HUES6 (cell line): ENCODE data around the gene MYOD1.

ENCODE experiments used
- H3K27ac ChIP-seq: 2 replicates; pipeline ENCODE4 v1.7.0; 2013; ENCODE audit warnings: low read depth, mild to moderate bottlenecking, low read length, inconsistent platforms
- H3K27me3 ChIP-seq: 2 replicates; pipeline ENCODE4 v1.6.1; 2013; ENCODE audit warnings: low read length; ENCODE audit not compliant: control insufficient read depth, insufficient read depth
- H3K36me3 ChIP-seq: 2 replicates; pipeline ENCODE4 v1.6.1; 2013; ENCODE audit warnings: low read length; ENCODE audit not compliant: control insufficient read depth, insufficient read depth
- H3K4me1 ChIP-seq: 2 replicates; pipeline ENCODE4 v1.6.1; 2013; ENCODE audit warnings: low read length; ENCODE audit not compliant: control insufficient read depth, insufficient read depth
- H3K4me3 ChIP-seq: 2 replicates; pipeline ENCODE4 v1.5.1; 2013; ENCODE audit warnings: low read depth, low read length
- H3K9ac ChIP-seq: one replicate; pipeline ENCODE4 v1.6.1; 2013; ENCODE audit warnings: mild to moderate bottlenecking, low read length
- H3K9me3 ChIP-seq: 2 replicates; pipeline ENCODE4 v1.6.1; 2013; ENCODE audit warnings: low read depth, low read length; ENCODE audit not compliant: control insufficient read depth, insufficient read depth

MYOD1 gene

GRCh38 chr11:17722000-17722643 lies 2.8 kb downstream of the MYOD1 start:
- Histone ChIP-seq H3K9me3 (no peaks in the 10 kb centered on the region), H3K4me1 (peaks cover 27% of the 10 kb centered on the region), H3K9ac (no peak overlapping the region), H3K27me3 (peaks cover 100% of the 10 kb centered on the region), H3K27ac (no peak overlapping the region), H3K4me3 (no peak overlapping the region), H3K36me3 (no peaks in the 10 kb centered on the region)

- H3K27me3 ChIP-seq, result peaks cover 99% of the 10 kb centered on the region
- H3K9ac ChIP-seq, result no peak overlapping the region
Measured at GRCh38 chr11:17724020-17724908, 4.9 kb downstream of the MYOD1 start.

GRCh38 chr11:17725174-17725573 lies 5.8 kb downstream of the MYOD1 start:
- H3K27me3 ChIP-seq, result peaks cover 96% of the 10 kb centered on the region
- H3K9ac ChIP-seq, result no peak overlapping the region
- H3K9me3 ChIP-seq, result no peaks in the 10 kb centered on the region
- no peak overlapping the region for H3K4me3 ChIP-seq
- no peaks in the 10 kb centered on the region for H3K36me3 ChIP-seq
- peaks cover 15% of the 10 kb centered on the region; the same call in 1 of the 2 replicates for H3K4me1 ChIP-seq
- no peak overlapping the region for H3K27ac ChIP-seq

More at GRCh38 chr11:17724020-17724908, 4.9 kb downstream of the MYOD1 start:
- Histone ChIP-seq H3K36me3 (no peaks in the 10 kb centered on the region), H3K4me3 (no peak overlapping the region), H3K27ac (no peak overlapping the region), H3K4me1 (peaks cover 21% of the 10 kb centered on the region), H3K9me3 (no peaks in the 10 kb centered on the region)

- Histone ChIP-seq H3K4me3 (no peak overlapping the region), H3K9me3 (no peaks in the 10 kb centered on the region), H3K9ac (no peak overlapping the region), H3K4me1 (no peaks in the 10 kb centered on the region), H3K27me3 (peaks cover 88% of the 10 kb centered on the region), H3K36me3 (no peaks in the 10 kb centered on the region), H3K27ac (no peak overlapping the region)
Measured at GRCh38 chr11:17730137-17730536, 10.8 kb downstream of the MYOD1 start.

- H3K27ac ChIP-seq, result no peak overlapping the region
- H3K4me1 ChIP-seq, result peaks cover under 1% of the 10 kb centered on the region; the same call in 1 of the 2 replicates
- no peak overlapping the region for H3K4me3 ChIP-seq
- no peaks in the 10 kb centered on the region for H3K9me3 ChIP-seq
- peaks cover 88% of the 10 kb centered on the region for H3K27me3 ChIP-seq
- H3K9ac ChIP-seq, result no peak overlapping the region
- H3K36me3 ChIP-seq, result no peaks in the 10 kb centered on the region
Measured at GRCh38 chr11:17730608-17731462, 11.5 kb downstream of the MYOD1 start.

- Histone ChIP-seq H3K4me1 (peaks cover 4% of the 10 kb centered on the region), H3K4me3 (no peak overlapping the region), H3K9me3 (no peaks in the 10 kb centered on the region), H3K9ac (no peak overlapping the region), H3K27ac (no peak overlapping the region), H3K36me3 (no peaks in the 10 kb centered on the region), H3K27me3 (peaks cover 89% of the 10 kb centered on the region)
Measured at GRCh38 chr11:17733261-17733660, 13.9 kb downstream of the MYOD1 start.

GRCh38 chr11:17734418-17734911 lies 15.1 kb downstream of the MYOD1 start, which contains the start of gene KCNC1:
Gene KCNC1, plus strand, starts transcription at chr11:17734781. Its CDS starts 1,222 bp downstream, at chr11:17736003.
- Histone ChIP-seq H3K9me3 (no peaks in the 10 kb centered on the region), H3K4me3 (peak within 1 kb of the TSS; percentile 52), H3K4me1 (peaks cover 10% of the 10 kb centered on the region), H3K9ac (no peak within 1 kb of the TSS), H3K27ac (no peak within 1 kb of the TSS), H3K27me3 (peaks cover 89% of the 10 kb centered on the region), H3K36me3 (no peaks in the 10 kb centered on the region)

GRCh38 chr11:17734986-17735817 lies 15.8 kb downstream of the MYOD1 start:
- Histone ChIP-seq H3K27ac (no peak overlapping the region), H3K36me3 (no peaks in the 10 kb centered on the region), H3K9ac (no peak overlapping the region), H3K4me3 (peak overlapping the region; percentile 52), H3K27me3 (peaks cover 92% of the 10 kb centered on the region), H3K9me3 (no peaks in the 10 kb centered on the region), H3K4me1 (peaks cover 10% of the 10 kb centered on the region)

GRCh38 chr11:17735818-17736578 lies 16.6 kb downstream of the MYOD1 start:
- peaks cover 10% of the 10 kb centered on the region for H3K4me1 ChIP-seq
- H3K27ac ChIP-seq, result no peak overlapping the region
- H3K27me3 ChIP-seq, result peaks cover 96% of the 10 kb centered on the region
- H3K9me3 ChIP-seq, result no peaks in the 10 kb centered on the region
- H3K4me3 ChIP-seq, result peak overlapping the region; percentile 52; the same call in 1 of the 2 replicates
- H3K9ac ChIP-seq, result no peak overlapping the region
- no peaks in the 10 kb centered on the region for H3K36me3 ChIP-seq
